ENCODE data around the gene PRKD1.

Gene PRKD1

DNA sequence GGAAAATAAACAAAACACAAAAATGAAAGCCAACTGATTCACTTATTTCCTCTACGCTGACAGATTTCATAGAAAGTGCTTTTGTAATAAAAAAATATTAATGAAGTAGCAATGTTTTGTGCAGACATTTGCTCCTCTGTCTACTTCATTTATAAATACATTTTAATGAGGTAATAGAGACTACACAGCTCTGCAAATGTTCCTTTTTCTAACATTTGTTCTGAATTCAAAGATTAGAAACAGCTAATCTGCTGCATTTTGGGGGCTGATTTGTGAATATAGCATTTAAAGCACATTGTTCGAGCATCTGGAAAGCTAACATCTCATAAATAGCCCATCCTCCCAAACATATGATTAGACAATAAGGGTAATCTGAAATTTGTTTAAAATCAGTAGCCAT, 97.8 kb downstream of the PRKD1 start:
- Histone ChIP-seq H3K27ac (no peak overlapping the region), H3K27me3 (replicated peaks) (no peaks in the 10 kb centered on the region), H3K4me3 (ENCODE audit: low read depth, low read length) (no peak overlapping the region), H3K36me3 (replicated peaks) (no peaks in the 10 kb centered on the region)
- TF ChIP-seq, protein P1, sequence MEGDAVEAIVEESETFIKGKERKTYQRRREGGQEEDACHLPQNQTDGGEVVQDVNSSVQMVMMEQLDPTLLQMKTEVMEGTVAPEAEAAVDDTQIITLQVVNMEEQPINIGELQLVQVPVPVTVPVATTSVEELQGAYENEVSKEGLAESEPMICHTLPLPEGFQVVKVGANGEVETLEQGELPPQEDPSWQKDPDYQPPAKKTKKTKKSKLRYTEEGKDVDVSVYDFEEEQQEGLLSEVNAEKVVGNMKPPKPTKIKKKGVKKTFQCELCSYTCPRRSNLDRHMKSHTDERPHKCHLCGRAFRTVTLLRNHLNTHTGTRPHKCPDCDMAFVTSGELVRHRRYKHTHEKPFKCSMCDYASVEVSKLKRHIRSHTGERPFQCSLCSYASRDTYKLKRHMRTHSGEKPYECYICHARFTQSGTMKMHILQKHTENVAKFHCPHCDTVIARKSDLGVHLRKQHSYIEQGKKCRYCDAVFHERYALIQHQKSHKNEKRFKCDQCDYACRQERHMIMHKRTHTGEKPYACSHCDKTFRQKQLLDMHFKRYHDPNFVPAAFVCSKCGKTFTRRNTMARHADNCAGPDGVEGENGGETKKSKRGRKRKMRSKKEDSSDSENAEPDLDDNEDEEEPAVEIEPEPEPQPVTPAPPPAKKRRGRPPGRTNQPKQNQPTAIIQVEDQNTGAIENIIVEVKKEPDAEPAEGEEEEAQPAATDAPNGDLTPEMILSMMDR (IDR thresholded peaks at IDR 0.05; ENCODE audit: low read depth, low read length, missing control alignments): no peak
- no peak for DNase-seq
- in situ Hi-C loops (cut with HindIII; ENCODE audit: low pct_ligation_motif_present, low sequenced_read_pairs): no loop called here

DNA sequence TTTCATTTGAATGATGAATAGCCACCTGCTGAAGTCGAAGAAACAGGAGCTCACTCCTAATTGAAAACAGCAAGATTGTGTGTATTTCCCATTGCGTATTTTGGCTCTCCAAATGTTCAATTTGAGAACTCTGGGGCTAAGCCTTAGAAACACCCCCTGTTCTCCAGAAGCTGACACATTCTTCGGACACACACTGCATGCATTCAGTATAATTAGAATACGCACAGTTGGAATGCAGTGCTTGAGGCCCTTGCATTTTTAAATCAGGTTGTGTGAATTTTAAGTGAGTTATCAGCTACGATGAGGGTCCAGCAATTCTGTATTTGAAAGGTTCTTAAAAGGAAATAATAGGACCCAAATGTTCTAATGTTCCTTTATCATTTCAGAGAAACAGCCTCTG, 103.8 kb downstream of the PRKD1 start:
- no peaks in the 10 kb centered on the region for H3K36me3 ChIP-seq (replicated peaks)
- in situ Hi-C loops (cut with HindIII; ENCODE audit: low pct_ligation_motif_present, low sequenced_read_pairs): no loop called here
- H3K27ac ChIP-seq: no peak overlapping the region
- no peak overlapping the region for H3K4me3 ChIP-seq (ENCODE audit: low read depth, low read length)
- no peaks in the 10 kb centered on the region for H3K27me3 ChIP-seq (replicated peaks)
- DNase-seq: no peak
- TF ChIP-seq, protein P1 (IDR thresholded peaks at IDR 0.05; ENCODE audit: low read depth, low read length, missing control alignments): no peak

DNA sequence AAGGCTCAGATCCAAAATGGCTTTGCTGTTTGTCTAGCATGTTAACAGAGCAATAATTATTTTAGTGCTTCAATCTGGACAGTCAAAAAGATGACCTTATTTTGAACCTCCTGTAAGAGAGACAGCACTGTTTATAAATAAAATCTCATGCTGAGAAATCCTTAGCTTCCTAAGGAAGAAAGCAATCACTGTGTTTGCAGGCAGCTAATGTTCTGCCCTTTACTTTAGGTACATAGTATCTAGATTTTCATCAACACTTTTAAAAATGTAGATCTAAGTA, 105.3 kb downstream of the PRKD1 start:
- TF ChIP-seq, protein P1 (IDR thresholded peaks at IDR 0.05; ENCODE audit: low read depth, low read length, missing control alignments): no peak
- Histone ChIP-seq H3K36me3 (replicated peaks) (no peaks in the 10 kb centered on the region), H3K27ac (no peak overlapping the region), H3K4me3 (ENCODE audit: low read depth, low read length) (no peak overlapping the region), H3K27me3 (replicated peaks) (no peaks in the 10 kb centered on the region)
- in situ Hi-C loops (cut with HindIII; ENCODE audit: low pct_ligation_motif_present, low sequenced_read_pairs): no loop called here
- DNase-seq: no peak

DNA sequence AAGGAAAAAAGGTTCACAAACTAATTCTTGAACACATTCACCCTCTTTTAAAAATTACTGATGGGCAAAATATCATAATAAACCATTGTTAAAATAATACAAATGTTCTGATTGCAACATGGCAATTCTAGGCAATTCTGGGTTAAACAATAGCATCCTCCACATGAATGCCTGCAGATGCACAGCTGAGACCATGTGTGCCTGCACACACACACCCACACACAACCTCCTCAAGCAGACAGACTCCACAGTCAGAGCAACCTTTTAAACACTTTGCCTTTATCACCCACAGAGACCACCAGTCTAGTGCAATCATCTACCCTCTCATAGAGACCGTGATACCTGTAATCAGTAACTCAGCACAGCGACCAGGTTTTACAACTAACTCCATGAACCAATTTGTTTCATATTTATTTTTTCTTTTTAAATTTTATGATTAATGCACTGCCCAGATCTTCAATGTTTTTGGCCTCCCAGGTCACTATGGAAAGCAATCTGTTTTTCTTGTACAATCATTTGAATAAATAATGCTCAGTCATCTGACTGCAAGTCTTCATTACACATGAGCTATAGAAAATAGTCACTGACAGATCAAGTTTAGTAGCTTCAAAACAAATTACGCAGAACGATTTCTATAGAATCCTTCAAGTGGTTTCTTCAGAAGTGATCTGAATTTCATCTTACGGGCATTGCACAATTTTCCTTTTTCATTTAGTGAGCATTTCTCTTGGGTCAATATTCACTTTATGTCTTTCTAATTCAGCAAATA, 105.8 kb downstream of the PRKD1 start:
- Histone ChIP-seq H3K4me3 (ENCODE audit: low read depth, low read length) (no peak overlapping the region), H3K27me3 (replicated peaks) (no peaks in the 10 kb centered on the region), H3K36me3 (replicated peaks) (no peaks in the 10 kb centered on the region), H3K27ac (no peak overlapping the region)
- TF ChIP-seq, protein P1 (IDR thresholded peaks at IDR 0.05; ENCODE audit: low read depth, low read length, missing control alignments): no peak
- in situ Hi-C loops (cut with HindIII; ENCODE audit: low pct_ligation_motif_present, low sequenced_read_pairs): no loop called here
- DNase-seq: no peak

DNA sequence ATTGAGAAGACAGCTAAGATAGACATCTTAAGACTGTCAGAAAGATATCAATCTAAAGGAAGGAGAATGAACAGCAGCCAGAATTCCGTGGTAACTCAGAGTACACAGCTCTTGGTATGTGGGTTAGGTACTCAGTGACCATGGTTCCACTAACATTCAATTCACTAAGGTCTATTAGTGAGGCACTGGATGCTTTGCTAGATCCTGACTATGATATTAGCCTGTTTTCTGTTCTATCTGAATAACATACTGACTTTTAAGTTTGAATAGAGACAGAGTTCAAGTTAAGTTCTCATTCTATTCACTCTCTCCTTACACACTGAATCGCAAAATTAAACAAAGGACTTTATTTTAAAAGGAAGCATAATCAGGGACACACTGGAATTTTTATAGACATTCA, 106.4 kb downstream of the PRKD1 start:
- Histone ChIP-seq H3K27me3 (replicated peaks) (no peaks in the 10 kb centered on the region), H3K4me3 (ENCODE audit: low read depth, low read length) (no peak overlapping the region), H3K27ac (no peak overlapping the region), H3K36me3 (replicated peaks) (no peaks in the 10 kb centered on the region)
- TF ChIP-seq, protein P1 (IDR thresholded peaks at IDR 0.05; ENCODE audit: low read depth, low read length, missing control alignments): no peak
- in situ Hi-C loops (cut with HindIII; ENCODE audit: low pct_ligation_motif_present, low sequenced_read_pairs): no loop called here
- no peak for DNase-seq

DNA sequence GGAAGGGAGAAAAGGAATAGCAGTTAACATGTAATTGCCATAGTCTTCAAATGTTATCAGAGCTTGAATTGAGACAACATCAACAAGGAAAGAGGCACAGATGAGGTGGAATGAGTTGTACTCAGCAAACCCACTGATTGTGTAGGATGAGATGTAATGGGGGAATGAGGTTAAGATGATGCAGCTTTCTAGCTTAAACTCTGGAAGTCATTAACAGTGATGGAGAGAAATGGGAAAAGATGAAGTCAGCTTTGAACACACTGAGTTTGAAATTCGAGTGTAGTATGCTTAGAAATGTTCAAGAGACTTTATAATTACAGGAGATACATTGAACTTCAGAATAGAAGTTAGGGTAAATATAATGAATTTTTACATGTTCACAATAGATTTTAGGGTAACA, 106.9 kb downstream of the PRKD1 start:
- Histone ChIP-seq H3K36me3 (replicated peaks) (no peaks in the 10 kb centered on the region), H3K4me3 (ENCODE audit: low read depth, low read length) (no peak overlapping the region), H3K27ac (no peak overlapping the region), H3K27me3 (replicated peaks) (no peaks in the 10 kb centered on the region)
- in situ Hi-C loops (cut with HindIII; ENCODE audit: low pct_ligation_motif_present, low sequenced_read_pairs): no loop called here
- TF ChIP-seq, protein P1 (IDR thresholded peaks at IDR 0.05; ENCODE audit: low read depth, low read length, missing control alignments): no peak
- no peak for DNase-seq
